Vagina (tissue), 2 donors: ENCODE data around the gene SLC38A6. TPM values are rescaled to one million over a fixed set of nuclear protein-coding genes. Genes with fewer than 3 reads are reported as not detected.

Source experiments
- DNase-seq, 2 donors: peaks; one replicate each; pipeline ENCODE4 v3.0.0-alpha.2; 2017; ENCODE audit errors: extremely low spot score in 2 of 2
- H3K27ac ChIP-seq: fragments of 200-600 bp; sonication (generic); one replicate; pipeline ENCODE4 v1.5.1; 2019
- H3K27me3 ChIP-seq: fragments of 200-600 bp; sonication (generic); one replicate; pipeline ENCODE4 v1.5.1; 2019
- H3K36me3 ChIP-seq, 2 donors: fragments of 200-600 bp; sonication (generic); one replicate each; pipeline ENCODE4 v1.5.1; 2017 to 2019
- H3K4me1 ChIP-seq: fragments of 200-600 bp; sonication (generic); one replicate; pipeline ENCODE4 v1.5.1; 2019
- H3K4me3 ChIP-seq, 2 donors: fragments of 200-600 bp; sonication (generic); 1 replicate in 1 of 2; 2 replicates in 1 of 2; pipeline ENCODE4 v1.5.1; 2016 to 2019
- H3K9me3 ChIP-seq: fragments of 200-600 bp; sonication (generic); one replicate; pipeline ENCODE4 v1.5.1; 2019
- CTCF ChIP-seq, 3 experiments: fragments of 450-650 bp in 2 of 3; fragments of 200-600 bp in 1 of 3; sonication (generic) in 1 of 3; IDR thresholded peaks; one replicate each; pipeline ENCODE4 v1.5.1; 2017 to 2019; ENCODE audit warnings: antibody characterized with exemption in 3 of 3, mild to moderate bottlenecking in 2 of 3, moderate library complexity in 2 of 3
- POLR2A ChIP-seq, 2 donors: fragments of 450-650 bp; IDR thresholded peaks; one replicate each; pipeline ENCODE4 v1.6.1; 2017; ENCODE audit warnings: antibody characterized with exemption in 2 of 2, mild to moderate bottlenecking in 2 of 2, moderate library complexity in 2 of 2
- POLR2AphosphoS5 ChIP-seq, 2 donors: sonication (generic); formaldehyde crosslinking; IDR thresholded peaks; one replicate each; pipeline ENCODE4 v1.9.0; 2017; ENCODE audit warnings: antibody characterized with exemption in 2 of 2, mild to moderate bottlenecking in 2 of 2, low read depth in 1 of 2; ENCODE audit not compliant: insufficient read depth in 1 of 2
- intact Hi-C: fragments of 100-400 bp; cut with DNase I; formaldehyde crosslinking; loops from one replicate; pipeline ENCODE4 v1.15.1; 2023
- total RNA-seq: library from RNA; depleted of rRNA; stranded (reverse); fragments of >200 nt; gene quantifications from one replicate; pipeline ENCODE4 v1.2.3, GENCODE V29; 2016

The SLC38A6 gene
- total RNA-seq, 1 donor from 2014 or later = 17.2 TPM

- no peak for DNase-seq
- no peak overlapping the region for H3K4me3 ChIP-seq
- no peak overlapping the region for H3K27ac ChIP-seq
Observed at GRCh38 chr14:60968671-60969070, 12.4 kb upstream of the SLC38A6 start.

GRCh38 chr14:60970146-60970545 lies 10.9 kb upstream of the SLC38A6 start:
- Histone ChIP-seq H3K4me1 (no peaks in the 10 kb centered on the region), H3K27me3 (no peaks in the 10 kb centered on the region), H3K27ac (no peak overlapping the region), H3K4me3 (no peak overlapping the region), H3K36me3 (peaks cover 0 to 9% of the 10 kb centered on the region in 2 donors), H3K9me3 (no peaks in the 10 kb centered on the region)
- no peak for DNase-seq
- TF ChIP-seq POLR2AphosphoS5 (IDR thresholded peaks at IDR 0.05; ENCODE audit: insufficient read depth in 1 of 2, low read depth in 1 of 2) = no peak
- TF ChIP-seq POLR2A (IDR thresholded peaks at IDR 0.05) = no peak
- no peak for TF ChIP-seq CTCF (IDR thresholded peaks at IDR 0.05)
- intact Hi-C loops = no loop called here

More at GRCh38 chr14:60968671-60969070, 12.4 kb upstream of the SLC38A6 start:
- Histone ChIP-seq H3K36me3 (peaks cover 0 to 3% of the 10 kb centered on the region in 2 donors), H3K4me1 (no peaks in the 10 kb centered on the region), H3K9me3 (no peaks in the 10 kb centered on the region), H3K27me3 (no peaks in the 10 kb centered on the region)
- intact Hi-C loops = no loop called here
- TF ChIP-seq POLR2AphosphoS5 (IDR thresholded peaks at IDR 0.05; ENCODE audit: insufficient read depth in 1 of 2, low read depth in 1 of 2) (no peak), POLR2A (IDR thresholded peaks at IDR 0.05) (no peak)

- no peaks in the 10 kb centered on the region for H3K27me3 ChIP-seq
- no peak overlapping the region for H3K27ac ChIP-seq
- DNase-seq = no peak
- intact Hi-C loops = no loop called here
- peaks cover 0 to 15% of the 10 kb centered on the region in 2 donors for H3K36me3 ChIP-seq
- no peaks in the 10 kb centered on the region for H3K4me1 ChIP-seq
- no peak overlapping the region for H3K4me3 ChIP-seq
- no peaks in the 10 kb centered on the region for H3K9me3 ChIP-seq
- no peak for TF ChIP-seq POLR2A (IDR thresholded peaks at IDR 0.05)
- TF ChIP-seq CTCF (IDR thresholded peaks at IDR 0.05) = no peak
- TF ChIP-seq POLR2AphosphoS5 (IDR thresholded peaks at IDR 0.05; ENCODE audit: insufficient read depth in 1 of 2, low read depth in 1 of 2) = no peak
Observed at GRCh38 chr14:60971271-60971670, 9.8 kb upstream of the SLC38A6 start.

GRCh38 chr14:60972295-60972694 lies 8.8 kb upstream of the SLC38A6 start:
- Histone ChIP-seq H3K4me1 (no peaks in the 10 kb centered on the region), H3K27ac (no peak overlapping the region), H3K27me3 (no peaks in the 10 kb centered on the region), H3K4me3 (no peak overlapping the region), H3K9me3 (no peaks in the 10 kb centered on the region), H3K36me3 (peaks cover 0 to 15% of the 10 kb centered on the region in 2 donors)
- no peak for DNase-seq
- intact Hi-C loops = no loop called here
- TF ChIP-seq POLR2AphosphoS5 (IDR thresholded peaks at IDR 0.05; ENCODE audit: insufficient read depth in 1 of 2, low read depth in 1 of 2) = no peak
- TF ChIP-seq CTCF (IDR thresholded peaks at IDR 0.05) = no peak
- TF ChIP-seq POLR2A (IDR thresholded peaks at IDR 0.05) = no peak

- H3K36me3 ChIP-seq = peaks cover 0 to 15% of the 10 kb centered on the region in 2 donors
- no peaks in the 10 kb centered on the region for H3K4me1 ChIP-seq
- H3K9me3 ChIP-seq = no peaks in the 10 kb centered on the region
- H3K27me3 ChIP-seq = no peaks in the 10 kb centered on the region
- no peak for TF ChIP-seq CTCF (IDR thresholded peaks at IDR 0.05)
- no peak for TF ChIP-seq POLR2A (IDR thresholded peaks at IDR 0.05)
- TF ChIP-seq POLR2AphosphoS5 (IDR thresholded peaks at IDR 0.05; ENCODE audit: insufficient read depth in 1 of 2, low read depth in 1 of 2) = no peak
- H3K27ac ChIP-seq = no peak overlapping the region
- no peak overlapping the region for H3K4me3 ChIP-seq
- DNase-seq = no peak
- intact Hi-C loops = no loop called here
Observed at GRCh38 chr14:60973070-60973469, 8.0 kb upstream of the SLC38A6 start.
